DMS79 (cell line): ENCODE measurements around the gene KRT14.
"Not testable (repeated sequence)": the region's sequence is repeated elsewhere in the genome, so short reads cannot be mapped to it uniquely, and the experiment has no call there.

Source experiments
- DNase-seq: peaks from one replicate; lab custom pipeline; 2025; lab: John Stamatoyannopoulos, UW

KRT14 gene

GRCh38 chr17:41622340-41623183 lies 35.9 kb upstream of the KRT14 start:
- not testable (repeated sequence) for DNase-seq

- no peak for DNase-seq
Measured at GRCh38 chr17:41621916-41622315, 35.2 kb upstream of the KRT14 start.

GRCh38 chr17:41621435-41621817 lies 34.7 kb upstream of the KRT14 start:
- DNase-seq: not testable (repeated sequence)

GRCh38 chr17:41620583-41621434 lies 34.1 kb upstream of the KRT14 start:
- no peak for DNase-seq

- not testable (repeated sequence) for DNase-seq
Measured at GRCh38 chr17:41619927-41620582, 33.4 kb upstream of the KRT14 start.

- DNase-seq: no peak
Measured at GRCh38 chr17:41619036-41619926, 32.6 kb upstream of the KRT14 start.

GRCh38 chr17:41618341-41619035 lies 31.8 kb upstream of the KRT14 start:
- no peak for DNase-seq

GRCh38 chr17:41617698-41618097 lies 31.0 kb upstream of the KRT14 start:
- no peak for DNase-seq

GRCh38 chr17:41617136-41617535 lies 30.4 kb upstream of the KRT14 start:
- no peak for DNase-seq

GRCh38 chr17:41616486-41616885 lies 29.8 kb upstream of the KRT14 start:
- not testable (repeated sequence) for DNase-seq

- no peak for DNase-seq
Measured at GRCh38 chr17:41615454-41615853, 28.8 kb upstream of the KRT14 start.

- DNase-seq: not testable (repeated sequence)
Measured at GRCh38 chr17:41614767-41615166, 28.1 kb upstream of the KRT14 start.

GRCh38 chr17:41614098-41614497 lies 27.4 kb upstream of the KRT14 start:
- DNase-seq: no peak

- no peak for DNase-seq
Measured at GRCh38 chr17:41613277-41614082, 26.8 kb upstream of the KRT14 start.

- DNase-seq: not testable (repeated sequence)
Measured at GRCh38 chr17:41612376-41613160, 25.9 kb upstream of the KRT14 start, which contains the start of gene KRT16. KRT16 (minus strand) TSS chr17:41612767; CDS start chr17:41612688, 79 bp downstream.

GRCh38 chr17:41610965-41611640 lies 24.4 kb upstream of the KRT14 start:
- DNase-seq: no peak

GRCh38 chr17:41610061-41610517 lies 23.4 kb upstream of the KRT14 start:
- DNase-seq: not testable (repeated sequence)

- not testable (repeated sequence) for DNase-seq
Measured at GRCh38 chr17:41606930-41607329, 20.2 kb upstream of the KRT14 start.
